K562 (cell line): ENCODE results near the gene NASP. TPM values are rescaled to one million over a fixed set of nuclear protein-coding genes. Genes with fewer than 3 reads are reported as not detected.

Source experiments
- CCAR2 ChIP-seq: fragments of 200-400 bp; formaldehyde crosslinking; IDR thresholded peaks from 2 replicates; pipeline ENCODE4 v1.6.1; 2017; ENCODE audit warnings: mild to moderate bottlenecking, low read depth, low read length
- CREB1 ChIP-seq, 2 experiments: sonication (generic) in 1 of 2; formaldehyde crosslinking in 1 of 2; IDR thresholded peaks; 2 replicates each; pipeline versions ENCODE4 v1.6.1 to v1.8.0; 2012 to 2022; ENCODE audit warnings: inconsistent platforms in 1 of 2, mild to moderate bottlenecking in 1 of 2, missing genetic modification reagents in 1 of 2, moderate library complexity in 1 of 2
- MCM5 ChIP-seq: fragments of 450-650 bp; IDR thresholded peaks from 2 replicates; pipeline ENCODE4 v1.6.1; 2016; ENCODE audit warnings: low read depth
- NFE2 ChIP-seq: IDR thresholded peaks from 2 replicates; pipeline ENCODE4 v1.6.1; 2014; ENCODE audit warnings: antibody characterized with exemption, low read depth
- PML ChIP-seq: IDR thresholded peaks from 2 replicates; pipeline ENCODE4 v1.6.1; 2012; ENCODE audit warnings: low read length, inconsistent platforms
- PTTG1 ChIP-seq: fragments of 450-650 bp; IDR thresholded peaks from 2 replicates; pipeline ENCODE4 v1.6.1; 2016; ENCODE audit warnings: low read depth, mild to moderate bottlenecking, missing genetic modification characterization, missing compliant biosample characterization
- TCFL5 ChIP-seq: fragments of 250-450 bp; sonication (Bioruptor Pico); conservative IDR thresholded peaks from 2 replicates; pipeline ENCODE4 v1.6.1; 2021; ENCODE audit warnings: mild to moderate bottlenecking, moderate library complexity, matching md5 sums
- TGIF2 ChIP-seq: sonication (generic); formaldehyde crosslinking; IDR thresholded peaks from 2 replicates; pipeline ENCODE4 v1.8.1; 2022; ENCODE audit warnings: mild to moderate bottlenecking, missing genetic modification reagents, moderate library complexity
- ZBTB17 ChIP-seq: fragments of 450-650 bp; formaldehyde crosslinking; IDR thresholded peaks from 2 replicates; pipeline ENCODE4 v1.4.0; 2020; ENCODE audit warnings: mild to moderate bottlenecking
- ZNF511 ChIP-seq: sonication (generic); formaldehyde crosslinking; IDR thresholded peaks from 2 replicates; pipeline ENCODE4 v1.8.0; 2022; ENCODE audit warnings: mild to moderate bottlenecking, missing genetic modification reagents
- ZNF518B ChIP-seq: fragments of 250-450 bp; sonication (Bioruptor Pico); IDR thresholded peaks from 2 replicates; pipeline ENCODE4 v1.5.0; 2021; ENCODE audit warnings: mild to moderate bottlenecking, moderate library complexity
- ZNF77 ChIP-seq: fragments of 250-450 bp; sonication (Bioruptor Pico); IDR thresholded peaks from 2 replicates; pipeline ENCODE4 v1.5.0; 2020
- polyA plus RNA-seq, 8 experiments: library from polyadenylated mRNA; depleted of rRNA in 4 of 8; stranded (reverse) in 5 of 8; unstranded in 3 of 8; fragments of >200 nt; fragmentation: Nextera tagmentation in 2 of 8; fragmentation: Illumina TruSeq in 1 of 8; extraction: Ambion mirVana in 2 of 8; extraction: Trizol in 1 of 8; gene quantifications; 2 replicates each; pipeline versions ENCODE4 v1.2.1 to v1.2.3, GENCODE V29; 2011 to 2014; ENCODE audit warnings: inconsistent platforms in 1 of 8, missing spikeins in 1 of 8
- total RNA-seq, 7 experiments: library from RNA; depleted of rRNA in 6 of 7; stranded (reverse); fragments of >200 nt in 6 of 7; fragmentation: Illumina TruSeq in 2 of 7; extraction: Trizol in 2 of 7; gene quantifications; 2 replicates each; pipeline versions ENCODE4 v1.2.1 to v1.2.3, GENCODE V29; 2011 to 2021; ENCODE audit warnings: low replicate concordance in 1 of 7
- TF ChIP-seq, protein P1 (sequence below), 3 experiments: IDR thresholded peaks in 2 of 3; conservative IDR thresholded peaks in 1 of 3; 2 replicates each; pipeline ENCODE4 v1.5.1; 2011 to 2012; ENCODE audit warnings: low read length in 3 of 3, mild to moderate bottlenecking in 3 of 3, control low read depth in 2 of 3, improper control_type of control experiment in 1 of 3, inconsistent platforms in 1 of 3, low read depth in 1 of 3, mixed read lengths in 1 of 3, moderate library complexity in 1 of 3; ENCODE audit not compliant: insufficient read depth in 2 of 3
- TF ChIP-seq, protein P2 (sequence below): fragments of 200-800 bp; sonication (Bioruptor generic); IDR thresholded peaks from 2 replicates; pipeline ENCODE4 v1.6.1; 2017; ENCODE audit warnings: missing genetic modification characterization, missing compliant biosample characterization
- TF ChIP-seq, protein P3 (sequence below), 3 experiments: fragments of 200-800 bp in 1 of 3; sonication (Bioruptor generic) in 1 of 3; sonication (generic) in 1 of 3; formaldehyde crosslinking in 1 of 3; IDR thresholded peaks; 2 replicates each; pipeline versions ENCODE4 v1.6.1 to v1.8.0; 2016 to 2022; ENCODE audit warnings: mild to moderate bottlenecking in 2 of 3, missing compliant biosample characterization in 2 of 3, missing genetic modification characterization in 2 of 3, missing genetic modification reagents in 1 of 3

NASP gene
- total and polyA plus RNA-seq, 9 of the 15 experiments (the other 6 are each of a cell fraction or from before 2014, with no cell fraction given): 199 to 578 (median 419) TPM

DNA sequence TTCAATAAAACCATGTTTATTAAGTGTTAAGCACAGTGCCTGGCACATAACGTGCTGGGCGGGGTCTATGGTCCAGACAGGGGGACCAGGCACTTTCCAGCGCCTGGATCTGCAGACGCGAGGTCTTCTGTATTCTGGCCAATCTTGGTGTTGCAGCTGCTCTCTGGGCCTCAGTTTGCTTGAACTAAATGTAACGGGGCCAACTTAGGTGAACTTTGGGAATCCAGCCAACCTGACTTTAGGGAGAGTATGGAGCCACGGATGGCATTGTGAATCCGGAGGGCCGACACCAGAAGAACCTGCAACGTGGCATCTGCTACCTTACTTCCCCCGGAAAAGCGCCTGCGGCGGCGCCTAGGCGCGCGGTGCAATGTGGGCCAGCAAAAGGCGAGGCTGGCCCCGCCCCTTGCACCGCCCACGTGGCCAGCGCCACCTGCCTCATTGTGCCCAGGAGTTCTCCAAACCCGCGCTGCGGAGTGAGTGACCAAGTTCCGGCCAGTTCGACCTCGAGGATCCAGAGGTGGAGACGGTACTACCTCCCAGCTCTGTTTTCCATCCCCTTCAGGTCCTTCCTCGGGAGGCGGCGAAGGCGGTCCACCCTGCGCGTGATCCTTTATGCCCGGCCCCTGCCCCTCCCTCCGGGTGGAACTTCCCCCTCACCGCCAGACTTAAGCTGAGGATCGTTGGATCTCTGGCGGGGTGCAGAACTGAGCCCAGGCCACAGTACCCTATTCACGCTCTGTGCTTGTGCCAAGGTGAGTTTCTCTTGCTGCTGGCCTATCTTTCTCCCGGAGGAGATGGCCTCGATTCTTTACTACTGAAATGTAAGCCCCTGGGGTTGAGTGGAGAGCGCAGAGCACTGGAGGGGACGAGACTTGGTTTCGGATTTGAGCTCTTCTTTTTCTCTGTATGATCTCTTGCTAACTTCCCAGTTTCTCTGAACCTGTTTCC lies 33.2 kb upstream of the NASP start, which contains the start of gene AKR1A1 (continued):
- TF ChIP-seq MCM5: no peak
- TF ChIP-seq ZNF511 (CRISPR knock-in tag): 0 out of 2 replicates have a peak, but pooled peaks have one; percentile 81
- no peak for TF ChIP-seq CCAR2
- no peak for TF ChIP-seq TCFL5 (CRISPR knock-in tag)
- TF ChIP-seq, protein P1, sequence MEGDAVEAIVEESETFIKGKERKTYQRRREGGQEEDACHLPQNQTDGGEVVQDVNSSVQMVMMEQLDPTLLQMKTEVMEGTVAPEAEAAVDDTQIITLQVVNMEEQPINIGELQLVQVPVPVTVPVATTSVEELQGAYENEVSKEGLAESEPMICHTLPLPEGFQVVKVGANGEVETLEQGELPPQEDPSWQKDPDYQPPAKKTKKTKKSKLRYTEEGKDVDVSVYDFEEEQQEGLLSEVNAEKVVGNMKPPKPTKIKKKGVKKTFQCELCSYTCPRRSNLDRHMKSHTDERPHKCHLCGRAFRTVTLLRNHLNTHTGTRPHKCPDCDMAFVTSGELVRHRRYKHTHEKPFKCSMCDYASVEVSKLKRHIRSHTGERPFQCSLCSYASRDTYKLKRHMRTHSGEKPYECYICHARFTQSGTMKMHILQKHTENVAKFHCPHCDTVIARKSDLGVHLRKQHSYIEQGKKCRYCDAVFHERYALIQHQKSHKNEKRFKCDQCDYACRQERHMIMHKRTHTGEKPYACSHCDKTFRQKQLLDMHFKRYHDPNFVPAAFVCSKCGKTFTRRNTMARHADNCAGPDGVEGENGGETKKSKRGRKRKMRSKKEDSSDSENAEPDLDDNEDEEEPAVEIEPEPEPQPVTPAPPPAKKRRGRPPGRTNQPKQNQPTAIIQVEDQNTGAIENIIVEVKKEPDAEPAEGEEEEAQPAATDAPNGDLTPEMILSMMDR (IDR thresholded peaks at IDR 0.05 in 2 of 3, conservative IDR thresholded peaks at IDR 0.05 in 1 of 3; ENCODE audit: insufficient read depth in 2 of 3, low read depth in 1 of 3, low read length in 3 of 3): peak in 2 of 3 experiments; percentile 4 to 11; a peak in 1 of 6 replicates
- no peak for TF ChIP-seq TGIF2 (CRISPR knock-in tag)
- TF ChIP-seq, protein P2, sequence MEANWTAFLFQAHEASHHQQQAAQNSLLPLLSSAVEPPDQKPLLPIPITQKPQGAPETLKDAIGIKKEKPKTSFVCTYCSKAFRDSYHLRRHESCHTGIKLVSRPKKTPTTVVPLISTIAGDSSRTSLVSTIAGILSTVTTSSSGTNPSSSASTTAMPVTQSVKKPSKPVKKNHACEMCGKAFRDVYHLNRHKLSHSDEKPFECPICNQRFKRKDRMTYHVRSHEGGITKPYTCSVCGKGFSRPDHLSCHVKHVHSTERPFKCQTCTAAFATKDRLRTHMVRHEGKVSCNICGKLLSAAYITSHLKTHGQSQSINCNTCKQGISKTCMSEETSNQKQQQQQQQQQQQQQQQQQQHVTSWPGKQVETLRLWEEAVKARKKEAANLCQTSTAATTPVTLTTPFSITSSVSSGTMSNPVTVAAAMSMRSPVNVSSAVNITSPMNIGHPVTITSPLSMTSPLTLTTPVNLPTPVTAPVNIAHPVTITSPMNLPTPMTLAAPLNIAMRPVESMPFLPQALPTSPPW (CRISPR knock-in tag): peak; percentile 85
- no peak for TF ChIP-seq ZNF77 (CRISPR knock-in tag)
- TF ChIP-seq CREB1 (IDR thresholded peaks at IDR 0.05): 0 out of 2 replicates have a peak, but pooled peaks have one; percentile 26
- TF ChIP-seq CREB1 (CRISPR knock-in tag; IDR thresholded peaks at IDR 0.05): no peak; the same call in 1 of the 2 replicates
- TF ChIP-seq PTTG1 (tag): no peak
- TF ChIP-seq, protein P3, sequence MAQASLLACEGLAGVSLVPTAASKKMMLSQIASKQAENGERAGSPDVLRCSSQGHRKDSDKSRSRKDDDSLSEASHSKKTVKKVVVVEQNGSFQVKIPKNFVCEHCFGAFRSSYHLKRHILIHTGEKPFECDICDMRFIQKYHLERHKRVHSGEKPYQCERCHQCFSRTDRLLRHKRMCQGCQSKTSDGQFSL (CRISPR knock-in tag; IDR thresholded peaks at IDR 0.05): peak; percentile 81
- TF ChIP-seq, protein P3 (tag; IDR thresholded peaks at IDR 0.05): 0 out of 4 replicates have a peak, but pooled peaks have one; percentile 45 to 50
- TF ChIP-seq ZBTB17 (CRISPR knock-in tag): peak; percentile 57; the same call in 1 of the 2 replicates
- peak; percentile 88 for TF ChIP-seq PML
- no peak for TF ChIP-seq ZNF518B (CRISPR knock-in tag)
- 0 out of 2 replicates have a peak, but pooled peaks have one; percentile 5 for TF ChIP-seq NFE2
